Panc1 (cell line): Measurements from ENCODE around the gene HDAC7. TPM values are rescaled to one million over a fixed set of nuclear protein-coding genes. Genes with fewer than 3 reads are reported as not detected.

Source experiments
- ATAC-seq: fragments of 200-7000 bp; cut with Tn5 transposase; 2 replicates; pipeline ENCODE4 v1.9.1; 2020; ENCODE audit warnings: mild to moderate bottlenecking, moderate library complexity
- BruUV-seq: library from RNA; stranded (reverse); fragments of 400-500 nt; replicated peaks from 2 replicates; lab custom pipeline; 2021; lab: Mats Ljungman, UMichigan
- CTCF ChIA-PET: fragments of 300-600 bp; sonication (Branson Sonifier 250); formaldehyde crosslinking; loops from one replicate; lab custom pipeline; 2022; ENCODE audit warnings: antibody characterized with exemption; lab: Charles Lee
- POLR2A ChIA-PET: fragments of 300-600 bp; sonication (Branson Sonifier 250); formaldehyde crosslinking; loops from one replicate; lab custom pipeline; 2022; ENCODE audit warnings: antibody characterized with exemption; lab: Charles Lee
- DNase-seq: peaks from one replicate; pipeline ENCODE4 v3.0.0-alpha.2; 2010; ENCODE audit warnings: low read depth, low spot score
- H3K27ac ChIP-seq: 2 replicates; pipeline ENCODE4 v1.5.1; 2011; ENCODE audit warnings: mild to moderate bottlenecking, low read length, inconsistent platforms
- H3K27me3 ChIP-seq: fragments of 200-500 bp; sonication (Bioruptor generic); 2 replicates; pipeline ENCODE4 v1.6.0; 2014; ENCODE audit warnings: low read length, inconsistent platforms; ENCODE audit not compliant: control insufficient read depth, insufficient read depth
- H3K36me3 ChIP-seq: fragments of 200-500 bp; sonication (Bioruptor generic); 2 replicates; pipeline ENCODE4 v1.5.1; 2014; ENCODE audit warnings: inconsistent platforms, mild to moderate bottlenecking, low read length, moderate library complexity; ENCODE audit not compliant: control insufficient read depth, insufficient read depth
- H3K4me1 ChIP-seq: 2 replicates; pipeline ENCODE4 v1.5.1; 2011; ENCODE audit warnings: inconsistent platforms, mild to moderate bottlenecking, low read length, moderate library complexity; ENCODE audit not compliant: control insufficient read depth, insufficient read depth
- H3K4me3 ChIP-seq, 2 experiments: 2 replicates each; pipeline ENCODE4 v1.5.1; 2011 to 2012; ENCODE audit warnings: low read depth in 2 of 2, low read length in 2 of 2, mild to moderate bottlenecking in 2 of 2, inconsistent platforms in 1 of 2, moderate library complexity in 1 of 2
- H3K9me3 ChIP-seq: fragments of 200-500 bp; sonication (Bioruptor generic); 2 replicates; pipeline ENCODE4 v1.5.1; 2014; ENCODE audit warnings: low read depth, mild to moderate bottlenecking, inconsistent platforms, low read length, moderate library complexity; ENCODE audit not compliant: control insufficient read depth, insufficient read depth
- POLR2AphosphoS5 ChIP-seq: IDR thresholded peaks from 2 replicates; pipeline ENCODE4 v1.6.1; 2012; ENCODE audit warnings: mild to moderate bottlenecking, low read depth, low read length, moderate library complexity
- REST ChIP-seq, 2 experiments: IDR thresholded peaks; 2 replicates each; pipeline ENCODE4 v1.6.1; 2011 to 2012; ENCODE audit warnings: low read depth in 2 of 2, control low read depth in 1 of 2, low read length in 1 of 2, mild to moderate bottlenecking in 1 of 2, moderate library complexity in 1 of 2; ENCODE audit not compliant: insufficient read depth in 1 of 2
- SIN3A ChIP-seq: IDR thresholded peaks from 2 replicates; pipeline ENCODE4 v1.6.1; 2012; ENCODE audit warnings: low read depth, mild to moderate bottlenecking, low read length, moderate library complexity, borderline replicate concordance; ENCODE audit not compliant: insufficient read depth
- TCF7L2 ChIP-seq: IDR thresholded peaks from 2 replicates; pipeline ENCODE4 v1.6.1; 2011; ENCODE audit warnings: mild to moderate bottlenecking, low read depth, low read length, inconsistent platforms
- in situ Hi-C: cut with HindIII; loops from 2 replicates; pipeline ENCODE4 v1.10.0; 2016; ENCODE audit warnings: low sequenced_read_pairs, low pct_unique_long_range_greater_than_20kb
- intact Hi-C: fragments of 100-400 bp; cut with micrococcal nuclease; formaldehyde crosslinking; loops from one replicate; pipeline ENCODE4 v1.10.0; 2022; ENCODE audit not compliant: unreplicated experiment
- total RNA-seq: library from RNA; stranded (reverse); gene quantifications from one replicate; pipeline ENCODE4 v1.2.1, GENCODE V29; 2021; ENCODE audit not compliant: unreplicated experiment
- TF ChIP-seq, protein P1 (sequence below): fragments of 450-650 bp; IDR thresholded peaks from 2 replicates; pipeline ENCODE4 v1.5.1; 2017; ENCODE audit warnings: mild to moderate bottlenecking

Gene HDAC7
- total RNA-seq, 1 experiment from 2014 or later = 84.2 TPM

- no peak for ATAC-seq
- CTCF ChIA-PET = no interaction called here
Measured at GRCh38 chr12:47791351-47791746, 28.4 kb downstream of the HDAC7 start.

GRCh38 chr12:47790676-47791350 is 28.9 kb downstream of the HDAC7 start:
- ATAC-seq (no peak), DNase-seq (no peak)
- intact Hi-C loops (no loop called here), in situ Hi-C loops (no loop called here)
- H3K27me3 ChIP-seq = no peaks in the 10 kb centered on the region
- no peaks in the 10 kb centered on the region for H3K9me3 ChIP-seq
- ChIA-PET CTCF (no interaction called here), POLR2A (no interaction called here)
- no peak overlapping the region for H3K4me3 ChIP-seq
- TF ChIP-seq SIN3A (no peak), TCF7L2 (no peak)
- BruUV-seq = no TSS peak
- peaks cover 9% of the 10 kb centered on the region; the same call in 1 of the 2 replicates for H3K36me3 ChIP-seq
- H3K4me1 ChIP-seq = no peaks in the 10 kb centered on the region
- no peak overlapping the region for H3K27ac ChIP-seq

More at GRCh38 chr12:47791351-47791746, 28.4 kb downstream of the HDAC7 start:
- DNase-seq = no peak
- peaks cover 8% of the 10 kb centered on the region; the same call in 1 of the 2 replicates for H3K36me3 ChIP-seq
- no TSS peak for BruUV-seq
- in situ Hi-C loops = no loop called here
- no peaks in the 10 kb centered on the region for H3K27me3 ChIP-seq
- intact Hi-C loops = no loop called here
- H3K4me1 ChIP-seq = no peaks in the 10 kb centered on the region
- H3K27ac ChIP-seq = no peak overlapping the region
- no peaks in the 10 kb centered on the region for H3K9me3 ChIP-seq
- no peak overlapping the region for H3K4me3 ChIP-seq
- POLR2A ChIA-PET = no interaction called here
- no peak for TF ChIP-seq POLR2AphosphoS5

- POLR2A ChIA-PET = interaction anchor here (0.6 kb wide), 1 partner anchor 73 kb away, joined by 4 read pairs; no protein-coding TSS in a partner anchor
Measured at GRCh38 chr12:47789712-47790489, 29.8 kb downstream of the HDAC7 start.

More at GRCh38 chr12:47789712-47790489, 29.8 kb downstream of the HDAC7 start:
- ATAC-seq (no peak), DNase-seq (no peak)
- H3K4me3 ChIP-seq = no peak overlapping the region
- H3K9me3 ChIP-seq = no peaks in the 10 kb centered on the region
- H3K27ac ChIP-seq = no peak overlapping the region
- H3K27me3 ChIP-seq = no peaks in the 10 kb centered on the region
- peaks cover 9% of the 10 kb centered on the region; the same call in 1 of the 2 replicates for H3K36me3 ChIP-seq
- in situ Hi-C loops (no loop called here), intact Hi-C loops (no loop called here)
- H3K4me1 ChIP-seq = no peaks in the 10 kb centered on the region
- BruUV-seq = no TSS peak
- TF ChIP-seq, protein P1, sequence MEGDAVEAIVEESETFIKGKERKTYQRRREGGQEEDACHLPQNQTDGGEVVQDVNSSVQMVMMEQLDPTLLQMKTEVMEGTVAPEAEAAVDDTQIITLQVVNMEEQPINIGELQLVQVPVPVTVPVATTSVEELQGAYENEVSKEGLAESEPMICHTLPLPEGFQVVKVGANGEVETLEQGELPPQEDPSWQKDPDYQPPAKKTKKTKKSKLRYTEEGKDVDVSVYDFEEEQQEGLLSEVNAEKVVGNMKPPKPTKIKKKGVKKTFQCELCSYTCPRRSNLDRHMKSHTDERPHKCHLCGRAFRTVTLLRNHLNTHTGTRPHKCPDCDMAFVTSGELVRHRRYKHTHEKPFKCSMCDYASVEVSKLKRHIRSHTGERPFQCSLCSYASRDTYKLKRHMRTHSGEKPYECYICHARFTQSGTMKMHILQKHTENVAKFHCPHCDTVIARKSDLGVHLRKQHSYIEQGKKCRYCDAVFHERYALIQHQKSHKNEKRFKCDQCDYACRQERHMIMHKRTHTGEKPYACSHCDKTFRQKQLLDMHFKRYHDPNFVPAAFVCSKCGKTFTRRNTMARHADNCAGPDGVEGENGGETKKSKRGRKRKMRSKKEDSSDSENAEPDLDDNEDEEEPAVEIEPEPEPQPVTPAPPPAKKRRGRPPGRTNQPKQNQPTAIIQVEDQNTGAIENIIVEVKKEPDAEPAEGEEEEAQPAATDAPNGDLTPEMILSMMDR = no peak
- TF ChIP-seq REST (IDR thresholded peaks at IDR 0.05; ENCODE audit: insufficient read depth in 1 of 2, low read depth in 2 of 2, low read length in 1 of 2) (no peak), TCF7L2 (no peak), SIN3A (no peak), POLR2AphosphoS5 (no peak)
- CTCF ChIA-PET = interaction anchor here (1.0 kb wide), 1 partner anchor 49 kb away, joined by 5 read pairs; no protein-coding TSS in a partner anchor
